GM12864 (cell line): ENCODE results near the gene ITPRIPL1.

ENCODE experiments used
- DNase-seq: peaks from one replicate; pipeline ENCODE4 v3.0.0-alpha.2; 2011; ENCODE audit warnings: low read depth
- H3K4me3 ChIP-seq: 2 replicates; pipeline ENCODE4 v1.5.1; 2011; ENCODE audit warnings: mild to moderate bottlenecking, low read depth, low read length, control low read depth
- CTCF ChIP-seq: IDR thresholded peaks from 2 replicates; pipeline ENCODE4 v1.5.1; 2011; ENCODE audit warnings: low read depth, mild to moderate bottlenecking, moderate library complexity, low read length, control low read depth, inconsistent platforms; ENCODE audit errors: missing control alignments

Gene ITPRIPL1

GRCh38 chr2:96323849-96324248 lies 1.3 kb upstream of the ITPRIPL1 start:
- H3K4me3 ChIP-seq, result no peak overlapping the region
- DNase-seq, result no peak
- TF ChIP-seq CTCF, result no peak

- peak overlapping the region; percentile 56 for H3K4me3 ChIP-seq
- no peak for DNase-seq
- TF ChIP-seq CTCF, result no peak
Measured at GRCh38 chr2:96324721-96325040, 436 bp upstream of the ITPRIPL1 start.

- DNase-seq, result no peak
- peak overlapping the region; percentile 56 for H3K4me3 ChIP-seq
- peak; percentile 9 for TF ChIP-seq CTCF
Measured at GRCh38 chr2:96325884-96326255, 753 bp downstream of the ITPRIPL1 start.

- no peak for DNase-seq
- TF ChIP-seq CTCF, result no peak
- H3K4me3 ChIP-seq, result peak overlapping the region; percentile 56; the same call in 1 of the 2 replicates
Measured at GRCh38 chr2:96326564-96326963, 1.4 kb downstream of the ITPRIPL1 start.

GRCh38 chr2:96326990-96327820 lies 2.1 kb downstream of the ITPRIPL1 start:
- DNase-seq, result no peak
- H3K4me3 ChIP-seq, result no peak overlapping the region
- TF ChIP-seq CTCF, result no peak

- H3K4me3 ChIP-seq, result no peak overlapping the region
- no peak for DNase-seq
- no peak for TF ChIP-seq CTCF
Measured at GRCh38 chr2:96329456-96329855, 4.3 kb downstream of the ITPRIPL1 start.

- TF ChIP-seq CTCF, result no peak
- H3K4me3 ChIP-seq, result no peak overlapping the region
- no peak for DNase-seq
Measured at GRCh38 chr2:96329874-96330273, 4.8 kb downstream of the ITPRIPL1 start.
